ENCODE results near the gene RETREG2.

- TF ChIP-seq CTCF (IDR thresholded peaks at IDR 0.05) (no peak), POLR2A (IDR thresholded peaks at IDR 0.05) (no peak)
Measured at GRCh38 chr2:219173176-219173575, 4.9 kb upstream of the RETREG2 start.

Data from heart left ventricle (tissue), 13 donors.